HG03342 (cell line): ENCODE results near the gene GPC5.
"Not testable (repeated sequence)": the region's sequence is repeated elsewhere in the genome, so short reads cannot be mapped to it uniquely, and the experiment has no call there.

Experiments used
- ATAC-seq: cut with Tn5 transposase; IDR thresholded peaks from one replicate; pipeline ENCODE4 v1.9.1; 2021; ENCODE audit warnings: mild to moderate bottlenecking, moderate library complexity; ENCODE audit not compliant: unreplicated experiment

Gene GPC5

GRCh38 chr13:91817250-91817649 is 418.8 kb downstream of the GPC5 start:
- ATAC-seq: no peak

- ATAC-seq: no peak
Observed at GRCh38 chr13:91824416-91824815, 426.0 kb downstream of the GPC5 start.

GRCh38 chr13:91825516-91825915 is 427.1 kb downstream of the GPC5 start:
- ATAC-seq: no peak

- no peak for ATAC-seq
Observed at GRCh38 chr13:91836553-91836952, 438.1 kb downstream of the GPC5 start.

GRCh38 chr13:91845612-91846011 is 447.2 kb downstream of the GPC5 start:
- ATAC-seq: no peak

- ATAC-seq: no peak
Observed at GRCh38 chr13:91863699-91864098, 465.3 kb downstream of the GPC5 start.

- no peak for ATAC-seq
Observed at GRCh38 chr13:91868351-91868750, 469.9 kb downstream of the GPC5 start.

GRCh38 chr13:91878491-91878890 is 480.1 kb downstream of the GPC5 start:
- ATAC-seq: no peak

GRCh38 chr13:91879360-91879759 is 480.9 kb downstream of the GPC5 start:
- ATAC-seq: no peak

GRCh38 chr13:91882918-91883317 is 484.5 kb downstream of the GPC5 start:
- no peak for ATAC-seq

GRCh38 chr13:91889641-91890040 is 491.2 kb downstream of the GPC5 start:
- ATAC-seq: no peak

GRCh38 chr13:91891141-91891540 is 492.7 kb downstream of the GPC5 start:
- no peak for ATAC-seq

- no peak for ATAC-seq
Observed at GRCh38 chr13:91893040-91893439, 494.6 kb downstream of the GPC5 start.

- no peak for ATAC-seq
Observed at GRCh38 chr13:91894316-91894715, 495.9 kb downstream of the GPC5 start.

GRCh38 chr13:91896547-91896946 is 498.1 kb downstream of the GPC5 start:
- no peak for ATAC-seq

- ATAC-seq: not testable (repeated sequence)
Observed at GRCh38 chr13:91898986-91899385, 500.6 kb downstream of the GPC5 start.

GRCh38 chr13:91902291-91902690 is 503.9 kb downstream of the GPC5 start:
- ATAC-seq: no peak

- ATAC-seq: peak; percentile 96
Observed at GRCh38 chr13:91904005-91904404, 505.6 kb downstream of the GPC5 start.

- peak; percentile 68 for ATAC-seq
Observed at GRCh38 chr13:91904597-91904996, 506.2 kb downstream of the GPC5 start.

- no peak for ATAC-seq
Observed at GRCh38 chr13:91907398-91907797, 509.0 kb downstream of the GPC5 start.

- no peak for ATAC-seq
Observed at GRCh38 chr13:91909617-91910016, 511.2 kb downstream of the GPC5 start.

- peak; percentile 56 for ATAC-seq
Observed at GRCh38 chr13:91922969-91923592, 524.7 kb downstream of the GPC5 start.

- no peak for ATAC-seq
Observed at GRCh38 chr13:91930687-91931086, 532.3 kb downstream of the GPC5 start.
